GM23338 (cell line): ENCODE results near the gene TNNC1. TPM values are rescaled to one million over a fixed set of nuclear protein-coding genes. Genes with fewer than 3 reads are reported as not detected.

ENCODE experiments used
- ATAC-seq: fragments of 200-7000 bp; cut with Tn5 transposase; 3 replicates; pipeline ENCODE4 v1.9.1; 2020
- DNase-seq: peaks from one replicate; pipeline ENCODE4 v3.0.0-alpha.2; 2015; ENCODE audit warnings: low spot score
- H2AFZ ChIP-seq: fragments of 200-600 bp; sonication (generic); 2 replicates; pipeline ENCODE4 v1.8.0; 2016; ENCODE audit warnings: antibody characterized with exemption, mild to moderate bottlenecking, moderate library complexity
- H3F3A ChIP-seq: fragments of 200-600 bp; sonication (generic); replicated peaks from 2 replicates; pipeline ENCODE4 v1.8.0; 2017; ENCODE audit warnings: antibody characterized with exemption, mixed run types, low read depth
- H3K27ac ChIP-seq: fragments of 200-600 bp; sonication (generic); 2 replicates; pipeline ENCODE4 v1.6.1; 2016; ENCODE audit warnings: low read depth
- H3K27me3 ChIP-seq: fragments of 200-600 bp; sonication (generic); 2 replicates; pipeline ENCODE4 v1.8.0; 2016; ENCODE audit warnings: mild to moderate bottlenecking, mixed run types, moderate library complexity; ENCODE audit not compliant: insufficient read depth
- H3K36me3 ChIP-seq: fragments of 200-600 bp; sonication (generic); 2 replicates; pipeline ENCODE4 v1.8.0; 2016; ENCODE audit warnings: mild to moderate bottlenecking; ENCODE audit not compliant: insufficient read depth
- H3K4me1 ChIP-seq: fragments of 200-600 bp; sonication (generic); 2 replicates; pipeline ENCODE4 v1.8.0; 2016; ENCODE audit warnings: mild to moderate bottlenecking, moderate library complexity; ENCODE audit not compliant: insufficient read depth
- H3K4me2 ChIP-seq: fragments of 200-600 bp; sonication (generic); 2 replicates; pipeline ENCODE4 v1.7.1; 2017; ENCODE audit warnings: mixed run types
- H3K4me3 ChIP-seq: fragments of 200-600 bp; sonication (generic); 2 replicates; pipeline ENCODE4 v1.6.1; 2016; ENCODE audit warnings: mixed run types
- H3K79me2 ChIP-seq: fragments of 200-600 bp; sonication (generic); replicated peaks from 2 replicates; pipeline ENCODE4 v1.8.0; 2017; ENCODE audit warnings: mild to moderate bottlenecking; ENCODE audit not compliant: insufficient read depth
- H3K9me2 ChIP-seq: fragments of 200-600 bp; sonication (generic); 2 replicates; pipeline ENCODE4 v1.8.0; 2017; ENCODE audit not compliant: insufficient read depth
- H4K20me1 ChIP-seq: fragments of 200-600 bp; sonication (generic); replicated peaks from 2 replicates; pipeline ENCODE4 v1.8.0; 2017; ENCODE audit warnings: mild to moderate bottlenecking; ENCODE audit not compliant: insufficient read depth
- H3K27ac Mint-ChIP-seq: 2 replicates; pipeline ENCODE4 v1.8.0; 2020; ENCODE audit warnings: inconsistent platforms, mild to moderate bottlenecking, moderate library complexity, mixed read lengths
- H3K27me3 Mint-ChIP-seq: 3 replicates; pipeline ENCODE4 v1.8.0; 2022; ENCODE audit warnings: low read depth, mild to moderate bottlenecking, moderate library complexity, mixed read lengths, inconsistent platforms; ENCODE audit not compliant: insufficient read depth, poor library complexity
- H3K36me3 Mint-ChIP-seq: 3 replicates; pipeline ENCODE4 v1.8.0; 2021; ENCODE audit warnings: low read depth, mild to moderate bottlenecking, inconsistent platforms, moderate library complexity, mixed read lengths
- H3K4me1 Mint-ChIP-seq: 3 replicates; pipeline ENCODE4 v1.8.0; 2020; ENCODE audit warnings: mild to moderate bottlenecking, inconsistent platforms, mixed read lengths
- H3K4me3 Mint-ChIP-seq: 3 replicates; pipeline ENCODE4 v1.8.0; 2021; ENCODE audit warnings: moderate library complexity, mild to moderate bottlenecking, inconsistent platforms, mixed read lengths
- H3K9me3 Mint-ChIP-seq: 3 replicates; pipeline ENCODE4 v1.8.0; 2020; ENCODE audit warnings: moderate library complexity, mild to moderate bottlenecking, inconsistent platforms, mixed read lengths
- CREB1 ChIP-seq: fragments of 250-450 bp; sonication (Bioruptor Pico); IDR thresholded peaks from 2 replicates; pipeline ENCODE4 v1.5.0; 2020; ENCODE audit warnings: low read depth, mild to moderate bottlenecking, moderate library complexity
- ETS1 ChIP-seq: IDR thresholded peaks from 2 replicates; pipeline ENCODE4 v1.6.1; 2016; ENCODE audit warnings: antibody characterized with exemption
- EZH2 ChIP-seq: fragments of 200-600 bp; sonication (generic); IDR thresholded peaks from one replicate; pipeline ENCODE4 v1.8.0; 2017; ENCODE audit warnings: antibody characterized with exemption, mild to moderate bottlenecking, low read depth; ENCODE audit not compliant: unreplicated experiment
- EZH2phosphoT487 ChIP-seq: fragments of 200-600 bp; sonication (generic); IDR thresholded peaks from one replicate; pipeline ENCODE4 v1.8.1; 2018; ENCODE audit warnings: antibody characterized with exemption; ENCODE audit not compliant: unreplicated experiment
- JUNB ChIP-seq: IDR thresholded peaks from one replicate; pipeline ENCODE4 v1.6.1; 2016; ENCODE audit warnings: antibody characterized with exemption; ENCODE audit not compliant: unreplicated experiment
- POLR2AphosphoS5 ChIP-seq: IDR thresholded peaks from 2 replicates; pipeline ENCODE4 v1.6.1; 2016; ENCODE audit warnings: antibody characterized with exemption, low read depth
- STAT1 ChIP-seq: IDR thresholded peaks from one replicate; pipeline ENCODE4 v1.6.1; 2016; ENCODE audit warnings: antibody characterized with exemption; ENCODE audit not compliant: unreplicated experiment
- ZNF114 ChIP-seq: fragments of 250-450 bp; sonication (Bioruptor Pico); IDR thresholded peaks from 2 replicates; pipeline ENCODE4 v1.5.0; 2020; ENCODE audit warnings: mild to moderate bottlenecking, moderate library complexity
- ZNF331 ChIP-seq: fragments of 250-450 bp; sonication (Bioruptor Pico); IDR thresholded peaks from 2 replicates; pipeline ENCODE4 v1.5.0; 2020; ENCODE audit warnings: low read depth, mild to moderate bottlenecking, moderate library complexity
- ZNF462 ChIP-seq: fragments of 250-450 bp; sonication (Bioruptor Pico); IDR thresholded peaks from 2 replicates; pipeline ENCODE4 v1.5.0; 2020; ENCODE audit warnings: mild to moderate bottlenecking, moderate library complexity
- polyA plus RNA-seq: library from polyadenylated mRNA; unstranded; fragments of >200 nt; fragmentation: Nextera tagmentation; extraction: Ambion mirVana; gene quantifications from 2 replicates; pipeline ENCODE4 v1.2.1, GENCODE V29; 2016
- total RNA-seq: library from RNA; depleted of rRNA; stranded (reverse); fragments of >200 nt; shearing (Covaris generic); gene quantifications from 2 replicates; pipeline ENCODE4 v1.2.3, GENCODE V29; 2014
- TF ChIP-seq, protein P1 (sequence below), 2 experiments: fragments of 200-600 bp in 1 of 2; sonication (generic) in 1 of 2; conservative IDR thresholded peaks; 2 replicates each; pipeline versions ENCODE4 v1.5.1 to v1.6.1; 2016 to 2017; ENCODE audit warnings: antibody characterized with exemption in 2 of 2, low read depth in 2 of 2, mild to moderate bottlenecking in 2 of 2, moderate library complexity in 1 of 2
- TF ChIP-seq, protein P2 (sequence below): IDR thresholded peaks from one replicate; pipeline ENCODE4 v1.6.1; 2018; ENCODE audit warnings: antibody characterized with exemption; ENCODE audit not compliant: unreplicated experiment

The TNNC1 gene
- total and polyA plus RNA-seq, 2 experiments from 2014 or later, result 6.5 to 6.9 TPM

GRCh38 chr3:52406791-52407510 lies 46.9 kb downstream of the TNNC1 start (continued):
- TF ChIP-seq ZNF331 (CRISPR knock-in tag), result no peak
- no peak for TF ChIP-seq POLR2AphosphoS5
- no peak for TF ChIP-seq EZH2
- TF ChIP-seq JUNB, result no peak
- TF ChIP-seq ETS1, result no peak
- TF ChIP-seq, protein P1, sequence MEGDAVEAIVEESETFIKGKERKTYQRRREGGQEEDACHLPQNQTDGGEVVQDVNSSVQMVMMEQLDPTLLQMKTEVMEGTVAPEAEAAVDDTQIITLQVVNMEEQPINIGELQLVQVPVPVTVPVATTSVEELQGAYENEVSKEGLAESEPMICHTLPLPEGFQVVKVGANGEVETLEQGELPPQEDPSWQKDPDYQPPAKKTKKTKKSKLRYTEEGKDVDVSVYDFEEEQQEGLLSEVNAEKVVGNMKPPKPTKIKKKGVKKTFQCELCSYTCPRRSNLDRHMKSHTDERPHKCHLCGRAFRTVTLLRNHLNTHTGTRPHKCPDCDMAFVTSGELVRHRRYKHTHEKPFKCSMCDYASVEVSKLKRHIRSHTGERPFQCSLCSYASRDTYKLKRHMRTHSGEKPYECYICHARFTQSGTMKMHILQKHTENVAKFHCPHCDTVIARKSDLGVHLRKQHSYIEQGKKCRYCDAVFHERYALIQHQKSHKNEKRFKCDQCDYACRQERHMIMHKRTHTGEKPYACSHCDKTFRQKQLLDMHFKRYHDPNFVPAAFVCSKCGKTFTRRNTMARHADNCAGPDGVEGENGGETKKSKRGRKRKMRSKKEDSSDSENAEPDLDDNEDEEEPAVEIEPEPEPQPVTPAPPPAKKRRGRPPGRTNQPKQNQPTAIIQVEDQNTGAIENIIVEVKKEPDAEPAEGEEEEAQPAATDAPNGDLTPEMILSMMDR (conservative IDR thresholded peaks at IDR 0.05; ENCODE audit: low read depth in 2 of 2), result no peak
- TF ChIP-seq, protein P2, sequence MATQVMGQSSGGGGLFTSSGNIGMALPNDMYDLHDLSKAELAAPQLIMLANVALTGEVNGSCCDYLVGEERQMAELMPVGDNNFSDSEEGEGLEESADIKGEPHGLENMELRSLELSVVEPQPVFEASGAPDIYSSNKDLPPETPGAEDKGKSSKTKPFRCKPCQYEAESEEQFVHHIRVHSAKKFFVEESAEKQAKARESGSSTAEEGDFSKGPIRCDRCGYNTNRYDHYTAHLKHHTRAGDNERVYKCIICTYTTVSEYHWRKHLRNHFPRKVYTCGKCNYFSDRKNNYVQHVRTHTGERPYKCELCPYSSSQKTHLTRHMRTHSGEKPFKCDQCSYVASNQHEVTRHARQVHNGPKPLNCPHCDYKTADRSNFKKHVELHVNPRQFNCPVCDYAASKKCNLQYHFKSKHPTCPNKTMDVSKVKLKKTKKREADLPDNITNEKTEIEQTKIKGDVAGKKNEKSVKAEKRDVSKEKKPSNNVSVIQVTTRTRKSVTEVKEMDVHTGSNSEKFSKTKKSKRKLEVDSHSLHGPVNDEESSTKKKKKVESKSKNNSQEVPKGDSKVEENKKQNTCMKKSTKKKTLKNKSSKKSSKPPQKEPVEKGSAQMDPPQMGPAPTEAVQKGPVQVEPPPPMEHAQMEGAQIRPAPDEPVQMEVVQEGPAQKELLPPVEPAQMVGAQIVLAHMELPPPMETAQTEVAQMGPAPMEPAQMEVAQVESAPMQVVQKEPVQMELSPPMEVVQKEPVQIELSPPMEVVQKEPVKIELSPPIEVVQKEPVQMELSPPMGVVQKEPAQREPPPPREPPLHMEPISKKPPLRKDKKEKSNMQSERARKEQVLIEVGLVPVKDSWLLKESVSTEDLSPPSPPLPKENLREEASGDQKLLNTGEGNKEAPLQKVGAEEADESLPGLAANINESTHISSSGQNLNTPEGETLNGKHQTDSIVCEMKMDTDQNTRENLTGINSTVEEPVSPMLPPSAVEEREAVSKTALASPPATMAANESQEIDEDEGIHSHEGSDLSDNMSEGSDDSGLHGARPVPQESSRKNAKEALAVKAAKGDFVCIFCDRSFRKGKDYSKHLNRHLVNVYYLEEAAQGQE, result no peak
- no peak for TF ChIP-seq EZH2phosphoT487
- TF ChIP-seq CREB1, result no peak
- no peak for TF ChIP-seq STAT1
- no peak for TF ChIP-seq ZNF114 (CRISPR knock-in tag)

DNA sequence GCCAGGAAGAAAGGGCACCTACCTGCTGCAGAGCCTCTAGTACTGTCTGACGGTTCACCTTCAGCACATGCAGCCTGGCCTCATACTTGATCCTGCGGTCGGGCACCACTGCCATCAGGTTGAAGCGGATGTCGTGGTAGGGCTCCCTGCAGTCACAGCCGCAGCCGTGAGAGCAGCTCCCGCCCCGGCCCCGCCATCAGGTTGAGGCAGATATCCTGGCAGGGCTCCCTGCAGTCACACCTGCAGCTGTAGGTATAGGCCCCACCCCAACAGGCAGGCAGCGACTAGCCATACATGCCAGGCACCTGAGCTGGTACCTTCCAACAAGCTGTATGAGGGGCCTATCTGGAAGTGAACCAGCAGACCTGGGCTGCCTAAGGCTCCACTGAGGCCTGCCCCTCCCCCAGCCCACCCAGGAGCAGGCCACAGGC lies 47.6 kb downstream of the TNNC1 start:
- H3K27ac ChIP-seq, result no peak overlapping the region
- peaks cover 60% of the 10 kb centered on the region for H3K36me3 Mint-ChIP-seq
- ATAC-seq (no peak), DNase-seq (no peak)
- H2AFZ ChIP-seq, result no peak overlapping the region
- no peaks in the 10 kb centered on the region; the same call in 1 of the 2 replicates for H4K20me1 ChIP-seq
- no peaks in the 10 kb centered on the region for H3K9me2 ChIP-seq
- H3K4me1 Mint-ChIP-seq, result peaks cover 9% of the 10 kb centered on the region
- peaks cover 8% of the 10 kb centered on the region; the same call in 1 of the 2 replicates for H3K4me1 ChIP-seq
- H3K4me3 ChIP-seq, result no peak overlapping the region
- peaks cover 3% of the 10 kb centered on the region; the same call in 1 of the 2 replicates for H3K36me3 ChIP-seq
- no peaks in the 10 kb centered on the region for H3K27me3 ChIP-seq
- peaks cover 17% of the 10 kb centered on the region for H3K79me2 ChIP-seq
- no peaks in the 10 kb centered on the region for H3K9me3 Mint-ChIP-seq
- H3K27me3 Mint-ChIP-seq, result peaks cover 6% of the 10 kb centered on the region
- H3F3A ChIP-seq, result peaks cover 5% of the 10 kb centered on the region
- H3K27ac Mint-ChIP-seq, result no peak overlapping the region
- no peak overlapping the region for H3K4me3 Mint-ChIP-seq
- H3K4me2 ChIP-seq, result no peak overlapping the region
- no peak for TF ChIP-seq JUNB
- TF ChIP-seq ZNF114 (CRISPR knock-in tag), result no peak
- TF ChIP-seq ZNF462, result no peak
- no peak for TF ChIP-seq ZNF331 (CRISPR knock-in tag)
- no peak for TF ChIP-seq STAT1
